GM21825 (cell line): Measurements from ENCODE around the gene PEAK1.
"Not testable (repeated sequence)": the region's sequence is repeated elsewhere in the genome, so short reads cannot be mapped to it uniquely, and the experiment has no call there.

Experiments used
- ATAC-seq: cut with Tn5 transposase; IDR thresholded peaks from one replicate; pipeline ENCODE4 v1.9.1; 2021; ENCODE audit warnings: mild to moderate bottlenecking, moderate library complexity; ENCODE audit not compliant: unreplicated experiment

Gene PEAK1

DNA sequence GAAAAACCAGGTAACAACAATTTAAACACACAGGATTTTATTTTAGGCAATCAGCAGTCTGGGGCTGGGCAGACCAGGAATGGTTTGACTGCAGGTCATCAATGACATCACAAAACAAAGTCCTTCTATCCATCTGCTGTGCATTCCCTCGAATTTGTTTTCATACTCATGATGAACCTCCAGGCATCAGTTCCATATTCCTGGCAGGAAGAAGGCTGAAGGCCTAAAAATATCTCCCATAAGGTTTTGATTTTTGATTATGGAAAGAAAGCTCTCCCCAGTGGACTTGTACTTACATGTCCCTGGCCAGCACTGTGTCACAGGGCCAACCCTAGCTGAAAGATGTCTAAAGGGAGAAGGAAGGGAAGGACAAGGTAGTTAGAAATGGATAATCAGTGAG is 107.4 kb downstream of the PEAK1 start:
- ATAC-seq = no peak

DNA sequence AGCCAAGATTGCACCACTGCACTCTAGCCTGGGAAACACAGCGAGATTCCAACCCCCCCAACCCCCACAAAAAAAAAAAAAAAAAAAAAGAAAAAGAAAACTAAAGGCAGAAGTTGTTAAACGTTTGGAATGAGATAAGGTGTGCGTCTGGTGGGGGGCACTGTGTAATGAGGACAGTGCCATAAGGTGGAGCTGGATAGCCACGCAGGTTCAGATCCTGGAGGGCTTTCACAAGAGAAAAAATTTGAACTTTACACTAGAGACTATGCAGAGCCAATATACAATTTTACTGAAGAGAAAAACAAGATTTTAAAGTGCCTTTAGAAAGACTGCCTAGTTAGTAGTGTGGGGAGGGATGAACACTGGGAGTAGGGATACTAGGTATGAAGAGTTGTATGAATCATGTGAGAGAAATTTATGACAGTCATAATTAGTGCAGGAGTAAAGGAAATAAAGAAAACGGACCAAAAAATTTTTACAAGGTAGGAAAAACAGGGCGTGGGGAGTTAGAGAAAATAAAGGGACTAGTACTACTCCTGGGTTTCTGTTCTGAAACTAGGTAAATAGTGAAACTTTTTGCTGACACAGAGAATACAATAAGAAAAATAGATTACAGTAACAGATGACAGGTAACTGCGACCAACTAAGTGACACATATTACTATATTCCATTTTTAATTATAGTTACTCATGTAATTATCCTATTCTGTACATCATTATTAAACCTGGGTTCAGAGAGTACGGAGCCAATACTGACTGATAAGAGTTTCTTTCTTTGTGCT is 108.1 kb downstream of the PEAK1 start:
- no peak for ATAC-seq

DNA sequence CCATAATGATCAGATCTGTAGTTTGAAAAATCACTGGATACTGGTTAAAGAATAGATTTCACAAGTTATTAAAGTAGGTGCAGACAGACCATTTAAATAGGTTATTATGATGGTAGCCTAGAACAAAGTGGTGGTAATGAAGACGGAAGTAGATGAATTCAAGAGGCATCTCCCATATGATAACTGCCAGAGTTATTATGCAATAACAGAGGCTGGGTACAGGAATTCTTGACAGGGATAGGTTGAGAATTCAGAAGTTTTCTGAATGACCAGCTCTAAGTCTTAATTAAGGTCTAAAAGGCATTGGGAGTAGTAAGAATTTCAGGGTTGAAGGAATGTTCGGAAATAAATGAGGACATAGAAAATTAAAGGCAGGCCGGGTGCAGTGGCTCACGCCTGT is 108.9 kb downstream of the PEAK1 start:
- ATAC-seq = no peak

DNA sequence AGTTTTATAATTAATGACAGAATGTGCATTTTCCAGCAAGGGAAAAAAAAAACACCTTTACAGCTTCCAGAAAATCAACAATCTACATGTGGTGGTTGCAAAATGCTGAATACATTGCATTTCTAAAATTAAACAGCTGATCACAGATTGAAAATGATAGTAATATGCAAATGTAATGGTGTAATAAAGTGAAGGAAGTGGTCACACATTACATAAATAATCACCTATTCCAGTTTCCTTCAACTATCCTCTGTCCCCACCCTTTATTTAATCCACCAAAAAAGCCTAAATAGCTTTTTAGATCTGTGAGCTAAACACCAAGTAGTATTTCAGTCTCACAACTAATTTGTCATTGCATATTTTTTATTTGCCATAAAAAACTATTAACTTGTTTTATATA is 110.5 kb downstream of the PEAK1 start:
- ATAC-seq = no peak

DNA sequence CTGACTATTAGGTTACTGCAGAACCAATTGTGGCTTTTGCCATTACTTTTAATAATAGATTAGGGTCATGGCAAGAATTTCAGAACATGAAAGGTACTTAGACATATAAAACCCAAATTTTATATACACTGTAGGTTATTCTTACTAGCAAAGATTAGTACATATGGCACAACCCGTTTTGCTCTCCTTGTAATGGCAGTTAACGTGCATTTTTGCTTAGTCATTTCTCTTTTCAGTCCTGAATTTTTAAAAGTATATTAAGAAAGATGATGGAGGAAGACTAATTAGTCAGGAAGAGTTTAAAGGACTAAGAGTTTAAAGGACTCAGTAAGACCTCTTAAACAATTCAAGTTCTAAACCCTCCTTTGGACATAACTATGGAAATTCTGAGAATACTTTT is 114.0 kb downstream of the PEAK1 start:
- no peak for ATAC-seq

DNA sequence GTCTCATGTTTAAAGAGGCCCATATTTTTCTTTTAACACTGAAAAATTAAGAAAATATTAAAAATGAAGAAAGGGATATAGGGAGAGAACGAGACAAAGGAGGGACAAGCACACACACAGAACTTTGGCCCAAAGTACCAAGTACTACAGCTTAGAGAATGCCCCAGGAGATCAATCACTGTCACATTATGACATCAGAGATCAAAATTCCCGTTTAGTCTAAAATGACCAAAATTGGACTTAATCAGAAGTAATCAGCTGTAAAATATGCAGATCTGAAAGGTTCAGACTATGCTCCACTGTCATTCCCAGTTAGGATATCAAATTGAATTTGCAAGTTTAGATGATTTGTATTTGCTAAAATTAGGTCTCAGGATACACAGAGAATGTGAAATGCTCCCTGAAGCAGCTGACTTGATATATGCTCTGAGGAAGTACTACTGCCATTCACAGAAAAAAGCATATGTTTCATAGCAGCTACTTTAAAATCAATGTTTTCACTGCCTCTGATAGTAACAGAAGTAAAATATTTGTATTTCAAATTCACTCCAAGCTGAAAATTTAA is 123.0 kb downstream of the PEAK1 start:
- ATAC-seq = no peak

DNA sequence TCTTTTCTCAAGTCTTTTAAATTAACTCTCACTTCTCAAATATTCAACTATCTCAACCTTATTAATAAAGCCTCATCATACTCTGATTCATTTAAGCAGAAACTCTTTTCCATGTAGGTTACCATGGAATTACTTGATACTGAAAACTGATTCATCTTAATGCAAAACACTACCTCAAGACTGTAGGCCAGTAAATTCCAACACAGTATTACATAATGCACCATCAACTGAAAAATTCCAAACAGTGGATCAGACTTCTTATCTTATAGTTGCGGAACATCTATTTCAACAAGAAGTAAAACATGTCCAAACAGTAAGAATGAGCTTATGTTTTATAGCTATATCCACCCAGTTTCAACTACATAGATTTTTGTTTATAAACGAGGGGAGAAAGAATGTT is 124.5 kb downstream of the PEAK1 start:
- ATAC-seq = no peak

DNA sequence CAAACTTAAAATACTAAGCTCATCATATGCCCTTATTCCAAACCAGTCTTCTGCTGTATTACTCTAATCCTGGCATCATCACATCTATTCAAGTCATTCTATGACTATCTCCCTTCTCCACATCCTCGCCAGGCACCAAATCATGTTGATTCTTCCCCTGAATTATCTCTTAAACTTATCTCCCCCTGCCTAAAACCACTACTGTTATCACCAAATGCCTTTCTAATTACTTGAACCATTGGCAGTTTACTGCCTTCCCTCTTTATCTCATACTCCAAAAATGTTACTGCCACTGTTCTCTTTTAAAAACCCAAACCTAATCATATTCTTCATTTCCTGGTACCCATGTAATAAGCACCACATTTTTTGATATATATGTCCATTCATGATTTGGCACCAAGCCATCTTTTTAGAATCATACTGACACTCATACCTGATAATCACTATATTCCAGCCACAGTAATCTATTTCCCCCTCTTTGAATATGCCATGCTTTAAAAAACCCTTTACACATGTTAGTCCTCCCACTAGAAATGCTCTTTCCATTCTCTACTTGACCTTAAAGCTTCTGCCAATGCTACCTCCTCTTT is 126.8 kb downstream of the PEAK1 start:
- ATAC-seq = no peak

DNA sequence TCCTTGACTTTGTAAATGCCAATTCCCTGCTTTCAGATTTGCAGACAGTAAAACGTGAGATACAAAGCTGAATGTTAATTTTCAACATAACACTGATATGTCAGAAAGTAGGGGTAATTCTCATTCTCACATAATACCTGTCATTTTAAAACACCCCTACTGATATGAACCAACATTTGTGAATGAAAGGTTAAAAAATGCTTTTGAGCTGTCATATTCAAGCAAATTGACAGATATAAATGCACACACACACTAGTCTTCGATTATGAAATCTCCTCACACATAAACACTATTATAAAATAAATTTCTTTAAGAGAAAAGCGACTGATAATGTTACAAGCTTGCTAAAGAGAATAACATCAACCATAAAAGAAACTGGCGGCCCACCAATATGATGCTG is 128.8 kb downstream of the PEAK1 start:
- ATAC-seq = no peak

DNA sequence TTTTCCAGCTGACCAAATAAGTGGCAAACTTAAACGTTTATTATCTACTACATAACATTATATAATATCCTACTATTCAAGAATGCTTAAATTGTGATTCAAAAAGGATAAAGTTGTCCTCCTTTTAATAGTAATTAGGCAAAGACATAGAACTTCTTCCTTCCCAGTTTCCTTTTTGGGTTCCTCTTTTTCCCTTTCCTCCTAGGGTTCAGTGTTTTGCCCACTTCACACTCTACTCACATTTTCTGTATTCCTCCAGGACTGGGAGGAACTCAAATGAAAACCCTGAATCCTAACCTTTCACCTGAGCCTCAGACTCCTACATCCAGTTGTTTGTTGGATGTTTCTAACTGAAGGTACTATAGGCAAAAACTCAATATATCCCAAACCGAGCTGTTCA is 132.5 kb downstream of the PEAK1 start:
- no peak for ATAC-seq

DNA sequence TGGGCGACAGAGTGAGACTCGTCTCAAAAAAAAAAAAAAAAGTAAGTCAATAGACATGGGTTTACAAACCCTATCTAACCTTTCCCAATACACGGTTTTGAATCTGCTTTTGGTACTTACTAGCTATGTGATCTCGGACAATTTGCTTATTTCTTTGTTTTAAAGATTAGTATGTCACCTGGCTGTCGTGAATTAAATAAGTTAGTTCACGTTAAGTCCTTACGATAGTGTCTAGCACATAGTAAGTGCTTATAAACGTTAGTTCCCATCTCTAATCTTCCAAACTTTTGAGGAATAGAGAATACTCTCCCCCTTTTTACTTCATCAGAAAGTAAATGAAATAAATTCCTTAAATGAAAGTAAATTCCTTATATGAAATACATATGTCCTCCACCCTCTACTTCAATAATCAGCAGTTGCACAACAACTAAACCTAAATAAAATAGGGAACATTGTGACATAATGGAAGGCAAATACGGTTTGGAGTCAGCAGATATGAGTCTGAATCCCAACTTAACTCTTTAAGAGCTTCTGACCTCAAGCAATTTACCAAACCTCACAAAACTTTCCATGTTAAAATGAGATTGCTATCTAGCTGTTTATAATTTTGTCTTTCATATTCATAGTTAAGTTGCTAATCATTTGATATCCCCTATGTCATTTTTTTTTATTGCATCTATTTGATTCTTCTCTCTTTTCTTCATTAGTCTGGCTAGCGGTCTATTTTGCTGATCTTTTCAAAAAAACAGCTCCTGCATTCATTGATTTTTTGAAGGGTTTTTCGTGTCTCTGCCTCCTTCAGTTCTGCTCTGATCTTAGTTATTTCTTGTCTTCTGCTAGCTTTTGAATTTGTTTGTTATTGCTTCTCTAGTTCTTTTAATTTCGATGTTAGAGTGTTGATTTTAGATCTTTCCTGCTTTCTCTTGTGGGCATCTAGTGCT is 134.6 kb downstream of the PEAK1 start:
- no peak for ATAC-seq

DNA sequence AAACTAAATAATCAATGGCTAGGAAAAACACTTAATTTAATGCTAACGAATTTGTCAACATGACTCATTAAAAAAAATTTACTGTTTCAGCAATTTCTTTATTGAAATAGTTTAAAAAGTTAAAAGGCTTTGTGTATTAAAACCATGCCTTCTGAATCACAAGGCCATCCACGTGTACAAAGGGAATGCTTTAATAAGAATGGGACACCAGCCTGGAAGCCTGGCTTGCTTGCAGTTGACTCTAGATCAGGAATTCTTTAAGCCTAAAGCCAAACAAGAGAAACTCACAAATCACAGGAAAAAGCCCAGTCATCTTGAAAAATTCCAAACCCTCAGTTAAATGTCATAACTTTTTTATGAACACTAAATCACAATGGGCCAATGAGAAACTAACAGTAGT is 137.6 kb downstream of the PEAK1 start:
- no peak for ATAC-seq

DNA sequence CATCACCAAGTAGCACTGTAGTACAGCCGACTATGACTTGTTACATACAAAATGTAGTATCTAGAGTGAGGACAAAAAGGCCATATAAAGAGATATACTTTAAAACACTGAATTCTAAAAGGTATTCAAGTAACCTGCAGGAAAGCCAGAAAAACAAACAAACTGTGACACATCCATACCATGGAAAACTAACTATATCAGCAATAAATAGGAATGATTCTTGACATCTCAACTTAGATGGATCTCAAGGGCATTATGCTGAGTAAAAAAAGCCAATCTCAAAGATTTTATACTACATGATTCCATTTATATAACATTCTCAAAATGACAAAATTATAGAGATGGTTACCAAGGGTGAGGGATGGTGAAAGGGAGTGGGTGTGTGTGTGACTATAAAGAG is 143.0 kb downstream of the PEAK1 start:
- ATAC-seq = no peak

DNA sequence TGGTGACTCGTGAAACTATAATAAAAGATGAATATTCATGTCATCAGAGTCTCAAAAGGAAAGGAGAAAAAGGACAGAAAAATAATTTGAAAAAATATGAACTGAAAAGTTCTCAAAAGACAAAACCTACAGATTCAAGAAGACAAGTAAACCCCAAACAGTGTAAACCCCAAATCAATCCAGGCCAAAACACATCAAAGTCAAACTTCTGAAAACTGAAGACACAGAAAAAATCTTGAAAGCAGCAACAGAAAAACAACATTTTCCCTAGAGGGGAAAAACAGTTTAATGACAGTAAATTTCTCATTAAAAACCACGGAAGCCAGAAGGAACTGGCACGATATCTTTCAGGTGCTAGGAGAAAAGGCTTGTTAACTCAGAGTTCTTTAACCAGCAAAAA is 143.8 kb downstream of the PEAK1 start:
- no peak for ATAC-seq

DNA sequence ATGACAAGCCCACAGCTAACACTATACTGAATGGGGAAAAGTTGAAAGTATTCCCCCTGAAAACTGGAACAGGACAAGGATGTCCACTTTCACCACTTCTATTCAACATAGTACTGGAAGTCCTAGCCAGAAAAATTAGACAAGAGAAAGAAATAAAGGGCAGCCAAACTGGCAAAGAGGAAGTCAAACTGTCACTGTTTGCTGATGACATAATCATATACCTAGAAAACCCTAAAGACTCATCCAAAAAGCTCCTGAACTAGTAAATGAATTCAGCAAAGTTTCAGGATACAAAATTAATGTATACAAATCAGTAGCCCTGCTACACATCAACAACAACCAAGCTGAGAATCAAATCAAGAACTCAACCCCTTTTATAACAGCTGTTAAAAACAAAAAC is 146.8 kb downstream of the PEAK1 start:
- ATAC-seq = not testable (repeated sequence)

DNA sequence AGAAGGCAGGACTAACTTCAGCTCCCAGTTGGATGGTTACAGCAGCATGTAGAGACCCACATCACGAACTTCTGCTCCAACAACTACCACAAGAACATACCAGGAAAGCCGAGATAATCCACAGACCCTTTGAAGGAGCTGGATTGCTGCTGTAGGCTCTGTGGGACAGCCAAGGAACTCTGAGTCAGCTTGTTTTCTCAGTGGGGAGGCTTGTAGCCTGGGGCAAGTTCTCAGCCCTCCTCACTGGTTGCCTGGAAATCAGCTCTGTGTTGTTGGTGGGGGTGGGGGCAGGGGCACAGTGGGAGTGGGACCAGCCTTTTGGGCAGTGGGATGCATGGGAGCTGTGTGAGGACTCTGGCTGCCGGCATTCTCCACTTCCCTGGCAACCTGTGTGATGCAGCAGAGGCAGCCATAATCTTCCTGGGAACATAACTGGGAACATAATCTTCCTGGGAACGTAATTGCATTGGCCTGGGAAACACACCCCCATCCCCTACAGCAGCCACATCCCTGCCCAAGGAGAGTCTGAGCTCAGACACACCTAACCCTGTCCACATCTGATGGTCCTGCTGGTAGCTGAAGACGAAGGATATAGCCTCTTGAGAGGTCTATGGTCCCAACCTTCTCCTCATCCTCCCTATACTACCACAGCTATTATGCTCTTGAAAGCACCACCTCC is 153.1 kb downstream of the PEAK1 start:
- ATAC-seq = no peak

DNA sequence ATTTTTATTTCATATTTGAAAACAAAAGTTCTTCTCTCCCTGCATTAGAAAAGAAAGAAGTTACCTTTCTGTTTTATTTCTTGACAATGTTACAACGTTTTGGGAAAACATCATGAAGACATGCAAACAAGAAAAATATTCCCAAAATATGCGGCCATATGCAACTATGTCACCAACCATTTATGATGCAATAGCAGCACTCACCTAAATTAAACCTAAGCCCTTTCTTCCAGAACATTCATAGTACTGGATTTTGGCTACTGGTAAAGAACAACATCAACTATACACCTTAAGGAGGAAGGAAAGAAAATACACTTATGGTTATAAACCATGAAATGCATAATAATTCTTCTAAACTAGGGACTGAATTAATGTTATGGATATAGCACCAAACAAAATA is 164.5 kb downstream of the PEAK1 start:
- ATAC-seq = no peak

DNA sequence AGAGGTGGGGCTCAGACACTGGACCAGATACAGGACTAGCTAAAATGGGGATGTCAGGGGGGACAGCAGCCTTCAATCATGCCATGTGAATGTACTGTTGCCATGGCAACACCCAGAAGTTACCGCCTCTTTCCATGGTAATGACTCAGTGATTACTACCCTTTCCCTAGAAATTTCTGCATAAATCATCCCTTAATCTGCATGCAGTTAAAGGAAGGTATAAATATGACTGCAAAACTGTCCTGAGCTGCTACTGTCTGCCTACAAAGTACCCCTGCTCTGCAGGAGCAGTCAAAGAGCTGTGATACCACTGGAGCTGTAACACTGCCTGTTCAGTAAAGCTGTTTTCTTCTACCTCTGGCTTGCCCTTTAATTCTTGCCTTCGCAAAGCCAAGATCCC is 168.2 kb downstream of the PEAK1 start:
- no peak for ATAC-seq

DNA sequence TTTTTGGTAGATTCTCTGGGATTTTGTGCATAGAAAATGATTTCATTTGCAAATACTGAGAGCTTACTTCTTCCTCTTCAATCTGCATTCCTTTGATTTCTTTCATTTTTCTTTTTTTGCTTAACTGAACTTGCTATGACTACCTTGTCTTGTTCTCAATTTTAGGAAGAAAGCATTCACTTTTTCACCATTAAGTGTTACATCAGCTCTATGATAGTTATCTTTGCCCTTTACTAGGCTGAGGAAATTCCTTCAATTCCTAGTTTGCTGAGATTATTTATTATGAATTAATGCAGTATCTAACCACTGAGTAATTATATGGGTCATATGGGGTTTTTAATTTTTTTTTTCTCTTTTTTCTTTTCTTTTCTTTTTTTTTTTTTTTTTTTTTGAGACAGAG is 172.8 kb downstream of the PEAK1 start:
- ATAC-seq = no peak

DNA sequence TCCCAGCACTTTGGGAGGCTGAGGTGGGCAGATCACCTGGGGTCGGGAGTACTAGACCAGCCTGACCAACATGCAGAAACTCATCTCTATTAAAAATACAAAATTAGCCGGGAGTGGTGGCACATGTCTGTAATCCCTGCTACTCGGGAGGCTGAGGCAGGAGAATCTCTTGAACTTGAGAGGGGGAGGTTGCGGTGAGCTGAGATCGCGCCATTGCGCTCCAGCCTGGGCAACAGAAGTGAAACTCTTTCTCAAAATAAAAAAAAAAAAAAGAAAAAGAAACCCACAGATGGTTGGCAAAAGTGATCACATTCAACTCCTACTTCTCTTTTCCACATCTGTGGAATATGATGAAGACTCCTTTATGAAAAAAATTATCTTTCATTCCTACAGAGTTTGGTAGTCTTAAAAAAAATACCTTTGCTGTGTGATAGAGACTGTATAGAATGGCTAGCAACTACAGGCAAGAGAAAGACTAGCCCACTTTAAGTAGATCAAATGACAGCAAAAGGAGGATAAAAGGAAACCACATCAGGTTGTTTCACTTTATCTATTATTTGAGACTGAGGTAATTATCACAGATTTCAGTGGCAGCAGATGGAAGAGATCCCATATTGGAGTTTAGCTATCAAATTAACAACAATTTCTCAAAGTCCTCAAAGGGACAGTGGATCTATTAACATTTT is 176.0 kb downstream of the PEAK1 start:
- no peak for ATAC-seq
